Measurements from ENCODE around the gene TREM2. TPM values are rescaled to one million over a fixed set of nuclear protein-coding genes. Genes with fewer than 3 reads are reported as not detected.

TREM2 gene
- total RNA-seq, 1 donor from 2014 or later = not detected

DNA sequence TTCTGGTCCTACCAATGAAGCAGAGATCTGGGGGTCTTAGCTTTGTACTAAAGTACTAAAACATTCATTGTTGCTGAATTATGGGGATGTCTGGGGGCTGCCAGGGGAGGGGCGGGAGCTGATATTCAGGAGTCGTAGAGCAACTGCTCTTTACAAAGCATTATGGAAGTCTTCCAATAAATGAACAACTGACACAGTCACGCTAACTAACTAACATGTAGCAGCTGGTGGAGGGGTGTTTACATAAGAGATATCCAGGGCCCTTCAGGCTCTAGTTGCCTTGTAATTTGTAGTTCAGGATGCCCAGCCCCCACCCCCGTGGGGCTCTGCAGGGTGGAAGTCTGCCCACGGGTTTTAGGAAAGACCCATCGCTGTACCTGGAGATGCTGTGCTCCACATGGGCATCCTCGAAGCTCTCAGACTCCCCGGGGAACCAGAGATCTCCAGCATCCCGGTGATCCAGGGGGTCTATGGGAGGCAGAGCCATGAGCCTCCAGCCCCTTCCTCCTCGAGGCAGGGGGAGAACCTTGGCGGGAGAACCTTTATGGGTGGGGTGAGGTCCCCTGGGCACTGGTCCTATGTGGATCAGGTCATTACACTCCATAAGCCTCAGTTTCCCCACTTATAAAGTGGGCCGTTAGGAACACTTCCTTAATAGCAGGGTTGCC lies 3.4 kb downstream of the TREM2 start:
- no peak overlapping the region for H3K4me3 Mint-ChIP-seq (ENCODE audit: low read depth)
- DNase-seq (ENCODE audit: low spot score) = no peak
- H3K36me3 Mint-ChIP-seq (ENCODE audit: low read depth) = no peaks in the 10 kb centered on the region
- no peak overlapping the region for H3K27ac Mint-ChIP-seq
- intact Hi-C loops (cut with micrococcal nuclease) = no loop called here
- H3K4me1 Mint-ChIP-seq (ENCODE audit: low read depth) = no peaks in the 10 kb centered on the region
- no peaks in the 10 kb centered on the region for H3K9me3 Mint-ChIP-seq
- H3K27me3 Mint-ChIP-seq (ENCODE audit: low read depth) = peaks cover 22% of the 10 kb centered on the region

DNA sequence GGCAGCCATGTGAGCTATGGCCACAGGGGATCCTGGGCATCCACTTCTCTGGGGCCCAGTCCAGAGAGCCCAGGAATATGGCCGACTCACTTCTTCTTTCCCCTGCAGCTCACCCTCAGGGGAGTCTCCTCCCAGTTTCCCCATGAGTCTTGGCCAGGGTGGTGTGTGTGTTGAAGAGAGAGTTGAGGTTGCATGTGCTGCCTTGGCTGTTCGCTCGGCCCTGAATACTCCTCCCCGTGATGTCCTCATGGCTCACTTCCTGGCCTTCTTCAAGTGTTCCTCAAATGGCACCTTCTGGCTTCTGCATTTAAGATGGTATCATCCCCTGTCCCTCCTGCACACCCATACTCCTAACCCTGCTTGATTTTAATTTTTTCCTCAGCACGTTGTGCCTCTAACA lies 5.6 kb downstream of the TREM2 start:
- Mint-ChIP-seq H3K4me3 (ENCODE audit: low read depth) (no peak overlapping the region), H3K9me3 (no peaks in the 10 kb centered on the region), H3K36me3 (ENCODE audit: low read depth) (no peaks in the 10 kb centered on the region), H3K27ac (no peak overlapping the region), H3K27me3 (ENCODE audit: low read depth) (peaks cover 15% of the 10 kb centered on the region), H3K4me1 (ENCODE audit: low read depth) (no peaks in the 10 kb centered on the region)
- DNase-seq (ENCODE audit: low spot score) = no peak
- intact Hi-C loops (cut with micrococcal nuclease) = no loop called here

DNA sequence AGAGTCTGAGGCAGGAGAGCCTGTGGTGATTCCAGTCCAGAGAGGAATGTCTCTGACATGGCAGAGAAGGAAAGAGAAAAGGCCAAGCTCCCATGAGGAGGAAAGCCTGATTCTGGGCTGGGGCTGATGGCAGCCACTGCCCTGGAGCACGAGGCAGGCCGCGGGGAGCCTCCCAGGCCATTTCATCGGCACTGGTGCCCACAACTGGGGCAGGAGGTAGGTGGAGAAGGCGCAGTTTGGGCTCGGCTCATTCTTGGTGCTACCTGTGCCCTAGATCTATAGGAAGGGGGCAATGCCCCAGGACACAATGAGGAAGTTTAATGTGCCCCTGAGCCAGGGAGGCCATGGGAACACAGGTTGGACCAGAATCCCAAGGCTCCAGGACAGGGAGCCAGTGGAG lies 6.1 kb downstream of the TREM2 start:
- H3K4me3 Mint-ChIP-seq (ENCODE audit: low read depth) = no peak overlapping the region
- DNase-seq (ENCODE audit: low spot score) = no peak
- no peaks in the 10 kb centered on the region for H3K36me3 Mint-ChIP-seq (ENCODE audit: low read depth)
- H3K27ac Mint-ChIP-seq = no peak overlapping the region
- H3K27me3 Mint-ChIP-seq (ENCODE audit: low read depth) = peaks cover 15% of the 10 kb centered on the region
- no peaks in the 10 kb centered on the region for H3K4me1 Mint-ChIP-seq (ENCODE audit: low read depth)
- no peaks in the 10 kb centered on the region for H3K9me3 Mint-ChIP-seq
- intact Hi-C loops (cut with micrococcal nuclease) = no loop called here

DNA sequence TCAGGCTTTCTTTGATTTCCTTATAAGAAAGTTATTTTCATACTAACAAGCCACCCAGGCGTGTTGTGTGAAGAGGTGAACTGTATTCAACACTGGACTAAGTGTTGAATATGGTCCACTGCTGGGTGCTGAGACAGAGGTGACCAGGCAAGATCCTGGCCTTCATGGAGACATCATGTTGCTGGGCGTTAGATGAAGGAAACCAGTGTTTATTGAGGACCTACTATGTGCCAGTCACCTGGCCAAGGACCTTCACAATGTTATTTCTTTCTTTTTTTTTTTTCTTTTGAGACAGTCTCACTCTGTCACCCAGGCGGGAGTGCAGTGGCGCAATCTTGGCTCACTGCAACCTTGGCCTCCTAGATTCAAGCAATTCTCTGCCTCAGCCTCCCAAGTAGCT lies 6.9 kb downstream of the TREM2 start:
- no peak overlapping the region for H3K4me3 Mint-ChIP-seq (ENCODE audit: low read depth)
- H3K4me1 Mint-ChIP-seq (ENCODE audit: low read depth) = peaks cover 2% of the 10 kb centered on the region
- no peaks in the 10 kb centered on the region for H3K9me3 Mint-ChIP-seq
- peaks cover 15% of the 10 kb centered on the region for H3K27me3 Mint-ChIP-seq (ENCODE audit: low read depth)
- H3K36me3 Mint-ChIP-seq (ENCODE audit: low read depth) = no peaks in the 10 kb centered on the region
- intact Hi-C loops (cut with micrococcal nuclease) = no loop called here
- no peak for DNase-seq (ENCODE audit: low spot score)
- H3K27ac Mint-ChIP-seq = no peak overlapping the region

GRCh38 chr6:41155132-41155805 lies 7.6 kb downstream of the TREM2 start:
- Mint-ChIP-seq H3K27ac (no peak overlapping the region), H3K27me3 (ENCODE audit: low read depth) (peaks cover 15% of the 10 kb centered on the region)
- no peak for DNase-seq (ENCODE audit: low spot score)

DNA sequence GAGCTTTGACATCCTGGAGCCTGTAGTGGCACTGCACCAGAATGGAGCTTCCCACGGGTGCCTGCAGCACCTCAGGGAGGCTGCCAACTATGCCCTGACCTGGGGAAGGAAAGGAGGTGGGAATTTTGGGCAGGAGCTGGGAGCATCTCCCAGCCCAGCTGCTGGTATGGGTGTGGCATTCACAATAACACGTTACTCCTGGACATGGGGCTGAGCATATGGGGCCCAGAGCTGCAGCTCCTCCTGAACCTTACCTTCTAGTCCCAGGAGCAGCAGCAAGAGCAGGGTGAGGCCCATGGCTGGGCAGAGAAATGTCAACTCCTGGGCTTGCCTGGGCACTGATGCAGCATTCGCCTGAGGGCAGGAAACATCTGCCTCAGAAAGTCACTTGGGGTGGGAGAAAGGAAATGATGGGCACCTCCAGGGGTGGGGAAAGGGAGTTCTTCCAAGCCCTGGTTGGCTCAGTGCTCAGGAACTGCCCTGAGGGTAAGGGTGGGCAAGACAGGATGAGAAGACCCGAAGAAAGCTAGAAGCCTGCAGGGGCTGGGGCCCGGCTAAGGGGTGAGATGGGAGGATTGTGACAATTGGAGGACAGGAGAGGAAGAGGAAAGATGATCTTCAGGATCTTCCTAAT lies 8.8 kb downstream of the TREM2 start, which contains the start of gene TREML1:
Gene TREML1, minus strand, starts transcription at position 356 of the 634 bp plus-strand sequence. Its CDS starts 59 bp downstream, at position 297.
- intact Hi-C loops (cut with micrococcal nuclease) = no loop called here
- DNase-seq (ENCODE audit: low spot score) = no peak
- H3K4me1 Mint-ChIP-seq (ENCODE audit: low read depth) = peaks cover 10% of the 10 kb centered on the region
- H3K27ac Mint-ChIP-seq = no peak within 1 kb of the TSS
- H3K4me3 Mint-ChIP-seq (ENCODE audit: low read depth) = no peak within 1 kb of the TSS
- no peaks in the 10 kb centered on the region for H3K9me3 Mint-ChIP-seq
- peaks cover 15% of the 10 kb centered on the region for H3K27me3 Mint-ChIP-seq (ENCODE audit: low read depth)
- H3K36me3 Mint-ChIP-seq (ENCODE audit: low read depth) = no peaks in the 10 kb centered on the region

More at GRCh38 chr6:41155132-41155805, 7.6 kb downstream of the TREM2 start:
- no peaks in the 10 kb centered on the region for H3K9me3 Mint-ChIP-seq
- intact Hi-C loops (cut with micrococcal nuclease) = no loop called here
- peaks cover 7% of the 10 kb centered on the region for H3K4me1 Mint-ChIP-seq (ENCODE audit: low read depth)
- H3K36me3 Mint-ChIP-seq (ENCODE audit: low read depth) = no peaks in the 10 kb centered on the region
- no peak overlapping the region for H3K4me3 Mint-ChIP-seq (ENCODE audit: low read depth)

- H3K36me3 Mint-ChIP-seq (ENCODE audit: low read depth) = peaks cover 5% of the 10 kb centered on the region
- no peak overlapping the region for H3K4me3 Mint-ChIP-seq (ENCODE audit: low read depth)
- H3K27me3 Mint-ChIP-seq (ENCODE audit: low read depth) = peaks cover 15% of the 10 kb centered on the region
- H3K27ac Mint-ChIP-seq = no peak overlapping the region
- peaks cover 16% of the 10 kb centered on the region for H3K4me1 Mint-ChIP-seq (ENCODE audit: low read depth)
- DNase-seq (ENCODE audit: low spot score) = no peak
- intact Hi-C loops (cut with micrococcal nuclease) = no loop called here
- no peaks in the 10 kb centered on the region for H3K9me3 Mint-ChIP-seq
These were observed 9.5 kb downstream of the TREM2 start for GRCh38 chr6:41153451-41153850.

DNA sequence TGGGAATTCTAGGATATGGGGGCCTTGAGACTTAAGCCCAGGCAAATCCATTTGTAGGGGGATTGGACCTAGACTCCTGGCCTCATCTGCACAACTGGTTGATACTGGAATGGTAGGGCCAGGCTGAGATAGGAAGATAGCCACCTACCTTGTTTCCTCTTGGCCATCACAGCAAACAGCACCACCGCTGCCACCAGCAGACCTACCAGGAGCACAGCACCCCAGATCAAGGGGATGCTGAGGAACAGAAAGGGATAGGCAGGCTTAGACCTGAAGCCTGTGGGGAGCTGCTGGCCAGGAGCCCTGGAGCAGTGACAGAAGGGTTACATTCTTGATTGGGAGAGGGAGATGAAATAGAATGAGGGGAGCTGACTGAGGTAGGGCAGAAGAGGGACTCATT lies 12.2 kb downstream of the TREM2 start:
- Mint-ChIP-seq H3K9me3 (peaks cover 4% of the 10 kb centered on the region), H3K27ac (no peak overlapping the region), H3K4me1 (ENCODE audit: low read depth) (peaks cover 37% of the 10 kb centered on the region), H3K27me3 (ENCODE audit: low read depth) (peaks cover 5% of the 10 kb centered on the region), H3K4me3 (ENCODE audit: low read depth) (no peak overlapping the region), H3K36me3 (ENCODE audit: low read depth) (peaks cover 16% of the 10 kb centered on the region)
- intact Hi-C loops (cut with micrococcal nuclease) = no loop called here
- no peak for DNase-seq (ENCODE audit: low spot score)

GRCh38 chr6:41147917-41148316 lies 15.0 kb downstream of the TREM2 start:
- peaks cover 11% of the 10 kb centered on the region for H3K9me3 Mint-ChIP-seq
- peaks cover 25% of the 10 kb centered on the region for H3K36me3 Mint-ChIP-seq (ENCODE audit: low read depth)
- H3K4me1 Mint-ChIP-seq (ENCODE audit: low read depth) = peaks cover 42% of the 10 kb centered on the region
- intact Hi-C loops (cut with micrococcal nuclease) = loop anchor here (2.0 kb wide), 1 partner anchor 75 kb away; the partner anchor contains the start of genes NFYA and OARD1
- peaks cover 5% of the 10 kb centered on the region for H3K27me3 Mint-ChIP-seq (ENCODE audit: low read depth)
- H3K4me3 Mint-ChIP-seq (ENCODE audit: low read depth) = peak overlapping the region; percentile 24
- peak overlapping the region; percentile 54 for H3K27ac Mint-ChIP-seq
- no peak for DNase-seq (ENCODE audit: low spot score)

GRCh38 chr6:41136911-41137310 lies 26.0 kb downstream of the TREM2 start:
- no peak for DNase-seq (ENCODE audit: low spot score)
- Mint-ChIP-seq H3K27me3 (ENCODE audit: low read depth) (no peaks in the 10 kb centered on the region), H3K36me3 (ENCODE audit: low read depth) (no peaks in the 10 kb centered on the region), H3K4me3 (ENCODE audit: low read depth) (no peak overlapping the region), H3K27ac (no peak overlapping the region), H3K9me3 (no peaks in the 10 kb centered on the region), H3K4me1 (ENCODE audit: low read depth) (peaks cover 7% of the 10 kb centered on the region)
- intact Hi-C loops (cut with micrococcal nuclease) = no loop called here

- DNase-seq (ENCODE audit: low spot score) = no peak
- Mint-ChIP-seq H3K27ac (no peak overlapping the region), H3K9me3 (no peaks in the 10 kb centered on the region), H3K27me3 (ENCODE audit: low read depth) (no peaks in the 10 kb centered on the region), H3K4me3 (ENCODE audit: low read depth) (no peak overlapping the region), H3K36me3 (ENCODE audit: low read depth) (no peaks in the 10 kb centered on the region), H3K4me1 (ENCODE audit: low read depth) (peaks cover 2% of the 10 kb centered on the region)
- intact Hi-C loops (cut with micrococcal nuclease) = no loop called here
These were observed 27.7 kb downstream of the TREM2 start for GRCh38 chr6:41135062-41135832.

DNA sequence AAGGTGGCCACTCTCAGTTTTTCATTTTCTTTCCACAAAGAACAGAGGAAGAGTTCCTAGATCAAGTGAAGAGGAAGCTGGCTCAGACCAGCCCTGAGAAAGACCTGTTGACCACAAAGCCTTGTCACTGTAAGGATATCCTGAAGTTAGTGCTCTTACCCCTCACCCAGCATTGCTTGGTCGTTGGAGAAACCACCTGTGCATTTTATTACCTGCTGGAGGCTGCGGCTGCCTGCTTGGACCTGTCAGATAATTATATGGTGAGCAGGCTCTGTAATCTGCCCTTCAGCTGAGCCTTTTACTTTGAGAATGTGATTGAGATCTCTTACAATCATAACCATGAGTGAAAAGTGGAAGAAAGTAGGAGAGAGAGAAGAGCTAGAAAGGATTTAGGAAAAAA lies 30.7 kb downstream of the TREM2 start:
- Mint-ChIP-seq H3K9me3 (no peaks in the 10 kb centered on the region), H3K4me1 (ENCODE audit: low read depth) (peaks cover 2% of the 10 kb centered on the region), H3K36me3 (ENCODE audit: low read depth) (no peaks in the 10 kb centered on the region), H3K27me3 (ENCODE audit: low read depth) (no peaks in the 10 kb centered on the region), H3K27ac (no peak overlapping the region), H3K4me3 (ENCODE audit: low read depth) (no peak overlapping the region)
- intact Hi-C loops (cut with micrococcal nuclease) = no loop called here
- no peak for DNase-seq (ENCODE audit: low spot score)
